Endothelial cell of umbilical vein (primary cell): ENCODE data around the gene CYP2E1. TPM values are rescaled to one million over a fixed set of nuclear protein-coding genes. Genes with fewer than 3 reads are reported as not detected.

Source experiments
- BruUV-seq: library from RNA; stranded (reverse); fragments of 400-500 nt; replicated peaks from 2 replicates; lab custom pipeline; 2021; lab: Mats Ljungman, UMichigan
- CTCF ChIA-PET: fragments of 300-600, 350-600 bp; sonication (Branson Sonifier 250); formaldehyde crosslinking; loops from one replicate; lab custom pipeline; 2021; ENCODE audit warnings: antibody characterized with exemption, inconsistent platforms; lab: Charles Lee
- POLR2A ChIA-PET: fragments of 300-600, 350-600 bp; sonication (Branson Sonifier 250); formaldehyde crosslinking; loops from one replicate; lab custom pipeline; 2021; ENCODE audit warnings: antibody characterized with exemption, inconsistent platforms; lab: Charles Lee
- DNase-seq: peaks from one replicate; pipeline ENCODE4 v3.0.0-alpha.2; 2011; ENCODE audit warnings: low read depth, low spot score
- FAIRE-seq: peaks from 2 replicates; lab custom pipeline; 2011; peaks lifted over from hg19 to GRCh38; lab: Jason Lieb, UNC
- H2AFZ ChIP-seq: 2 replicates; pipeline ENCODE4 v1.6.0; 2012; ENCODE audit warnings: low read depth, low read length, control low read depth, inconsistent platforms
- H3K27ac ChIP-seq: 2 replicates; pipeline ENCODE4 v1.5.1; 2011; ENCODE audit warnings: low read depth, mild to moderate bottlenecking, control low read depth, low read length, moderate library complexity; ENCODE audit not compliant: insufficient read depth
- H3K27me3 ChIP-seq, 2 experiments: 2 replicates each; pipeline versions ENCODE4 v1.6.0 to v1.6.1; 2011; ENCODE audit warnings: low read length in 2 of 2, mixed read lengths in 1 of 2; ENCODE audit not compliant: control insufficient read depth in 2 of 2, insufficient read depth in 2 of 2
- H3K36me3 ChIP-seq, 2 experiments: 2 replicates in 1 of 2; 3 replicates in 1 of 2; pipeline ENCODE4 v1.5.1; 2011; ENCODE audit warnings: low read length in 2 of 2, mild to moderate bottlenecking in 1 of 2, moderate library complexity in 1 of 2; ENCODE audit not compliant: control insufficient read depth in 2 of 2, insufficient read depth in 2 of 2; ENCODE audit errors: extremely low read depth in 1 of 2
- H3K4me1 ChIP-seq: 3 replicates; pipeline ENCODE4 v1.5.1; 2011; ENCODE audit warnings: mild to moderate bottlenecking, low read length; ENCODE audit not compliant: control insufficient read depth, insufficient read depth; ENCODE audit errors: extremely low read depth
- H3K4me2 ChIP-seq: 2 replicates; pipeline ENCODE4 v1.6.1; 2011; ENCODE audit warnings: low read length, control low read depth, mixed read lengths; ENCODE audit not compliant: insufficient read depth
- H3K4me3 ChIP-seq, 3 experiments: fragments of 200-600 bp in 1 of 3; sonication (generic), shearing (Covaris generic) in 1 of 3; replicated peaks in 1 of 3; 2 replicates each; pipeline ENCODE4 v1.5.1; 2011 to 2016; ENCODE audit warnings: control low read depth in 3 of 3, low read length in 3 of 3, mild to moderate bottlenecking in 2 of 3, inconsistent platforms in 1 of 3, low read depth in 1 of 3, moderate library complexity in 1 of 3; ENCODE audit not compliant: insufficient read depth in 1 of 3
- H3K79me2 ChIP-seq: 2 replicates; pipeline ENCODE4 v1.6.0; 2012; ENCODE audit warnings: low read length, inconsistent platforms; ENCODE audit not compliant: control insufficient read depth, insufficient read depth
- H3K9ac ChIP-seq: replicated peaks from 2 replicates; pipeline ENCODE3; 2011; ENCODE audit warnings: low read length, control low read depth; ENCODE audit not compliant: insufficient read depth; ENCODE audit errors: extremely low read depth
- H3K9me1 ChIP-seq: replicated peaks from 3 replicates; pipeline ENCODE4 v1.6.0; 2011; ENCODE audit warnings: mild to moderate bottlenecking, low read length; ENCODE audit not compliant: control insufficient read depth, insufficient read depth; ENCODE audit errors: extremely low read depth
- H3K9me3 ChIP-seq: replicated peaks from 2 replicates; pipeline ENCODE4 v1.5.1; 2012; ENCODE audit warnings: low read length, inconsistent platforms; ENCODE audit not compliant: control insufficient read depth, insufficient read depth
- H4K20me1 ChIP-seq: replicated peaks from 2 replicates; pipeline ENCODE3; 2011; ENCODE audit warnings: mild to moderate bottlenecking, low read length; ENCODE audit not compliant: control insufficient read depth, insufficient read depth; ENCODE audit errors: extremely low read depth
- CTCF ChIP-seq, 2 donors: IDR thresholded peaks; 1 replicate in 1 of 2; 2 replicates in 1 of 2; pipeline ENCODE4 v1.5.1; 2011; ENCODE audit warnings: low read length in 2 of 2, mild to moderate bottlenecking in 2 of 2, moderate library complexity in 2 of 2, control low read depth in 1 of 2, inconsistent platforms in 1 of 2, low read depth in 1 of 2; ENCODE audit not compliant: insufficient read depth in 1 of 2; ENCODE audit errors: extremely low read depth in 1 of 2
- EZH2 ChIP-seq: IDR thresholded peaks from 2 replicates; pipeline ENCODE4 v1.6.1; 2012; ENCODE audit warnings: borderline replicate concordance, low read depth, mild to moderate bottlenecking, moderate library complexity, low read length, inconsistent platforms; ENCODE audit not compliant: severe bottlenecking
- FOS ChIP-seq: IDR thresholded peaks from 2 replicates; pipeline ENCODE4 v1.6.1; 2011; ENCODE audit warnings: mild to moderate bottlenecking, low read length, moderate library complexity, borderline replicate concordance; ENCODE audit not compliant: insufficient read depth
- GATA2 ChIP-seq: IDR thresholded peaks from 2 replicates; pipeline ENCODE4 v1.7.0; 2011; ENCODE audit warnings: low read depth, mild to moderate bottlenecking, moderate library complexity, mixed read lengths, low read length; ENCODE audit not compliant: insufficient read length, insufficient read depth
- JUN ChIP-seq: IDR thresholded peaks from 2 replicates; pipeline ENCODE4 v1.6.1; 2011; ENCODE audit warnings: borderline replicate concordance, low read depth; ENCODE audit not compliant: insufficient read length, insufficient read depth
- MAX ChIP-seq: IDR thresholded peaks from 2 replicates; pipeline ENCODE4 v1.6.1; 2011; ENCODE audit not compliant: insufficient read depth, insufficient read length
- MYC ChIP-seq: IDR thresholded peaks from one replicate; pipeline ENCODE4 v1.6.1; 2011; ENCODE audit warnings: mild to moderate bottlenecking, low read depth, low read length
- POLR2A ChIP-seq: IDR thresholded peaks from 2 replicates; pipeline ENCODE4 v1.6.1; 2012; ENCODE audit warnings: low read depth, mild to moderate bottlenecking, control low read depth, low read length
- POLR2AphosphoS5 ChIP-seq: IDR thresholded peaks from 2 replicates; pipeline ENCODE4 v1.6.1; 2012; ENCODE audit warnings: low read depth, mild to moderate bottlenecking, control low read depth, low read length, moderate library complexity; ENCODE audit not compliant: insufficient read depth
- dilution Hi-C: fragments of 300-500 bp; cut with MboI; formaldehyde crosslinking; loops from one replicate; pipeline ENCODE4 v1.15.0; 2019; ENCODE audit warnings: low sequenced_read_pairs; ENCODE audit not compliant: extremely low pct_ligation_motif_present
- intact Hi-C: fragments of 100-400 bp; cut with micrococcal nuclease; formaldehyde crosslinking; loops from one replicate; pipeline ENCODE4 v1.10.0; 2022
- polyA plus RNA-seq, 4 experiments: library from polyadenylated mRNA; depleted of rRNA in 3 of 4; stranded (reverse) in 3 of 4; unstranded in 1 of 4; fragments of >200 nt; gene quantifications; 2 replicates each; pipeline versions ENCODE4 v1.2.1 to v1.2.3, GENCODE V29; 2011 to 2012; ENCODE audit warnings: missing spikeins in 1 of 4
- total RNA-seq: library from RNA; stranded (reverse); gene quantifications from 2 replicates; pipeline ENCODE4 v1.2.3, GENCODE V29; 2021

Gene CYP2E1
- total and polyA plus RNA-seq, 2 donors (not counting 3 experiments of a cell fraction or from before 2014, with no cell fraction given) = 0.08 TPM; not detected in 1

GRCh38 chr10:133529576-133529946 lies 2.4 kb downstream of the CYP2E1 start:
- Histone ChIP-seq H3K27me3 (peaks cover 14 to 15% of the 10 kb centered on the region in 2 experiments), H3K9ac (no peak overlapping the region)
- POLR2A ChIA-PET = no interaction called here

More at GRCh38 chr10:133529576-133529946, 2.4 kb downstream of the CYP2E1 start:
- DNase-seq (no peak), FAIRE-seq (no peak)
- no peaks in the 10 kb centered on the region for H4K20me1 ChIP-seq
- H3K4me1 ChIP-seq = no peaks in the 10 kb centered on the region
- H2AFZ ChIP-seq = no peak overlapping the region
- no peaks in the 10 kb centered on the region for H3K9me1 ChIP-seq
- no peak for TF ChIP-seq CTCF (IDR thresholded peaks at IDR 0.05; ENCODE audit: extremely low read depth in 1 of 2, insufficient read depth in 1 of 2, low read depth in 1 of 2, low read length in 2 of 2)
- no peak for TF ChIP-seq EZH2
- no peak for TF ChIP-seq MAX
- no peak for TF ChIP-seq MYC
- no peak for TF ChIP-seq JUN
- no peak for TF ChIP-seq GATA2
- TF ChIP-seq POLR2A = no peak
- TF ChIP-seq FOS = no peak
- no peak for TF ChIP-seq POLR2AphosphoS5
- no peaks in the 10 kb centered on the region for H3K79me2 ChIP-seq
- no peak overlapping the region for H3K27ac ChIP-seq
- CTCF ChIA-PET = no interaction called here
- no peak overlapping the region for H3K4me2 ChIP-seq
- H3K9me3 ChIP-seq = peaks cover 2% of the 10 kb centered on the region
- no peak overlapping the region for H3K4me3 ChIP-seq
- intact Hi-C loops = no loop called here
- dilution Hi-C loops = no loop called here
- no TSS peak for BruUV-seq
- no peaks in the 10 kb centered on the region for H3K36me3 ChIP-seq
